ENCODE data around the gene PLAGL1.

PLAGL1 gene

DNA sequence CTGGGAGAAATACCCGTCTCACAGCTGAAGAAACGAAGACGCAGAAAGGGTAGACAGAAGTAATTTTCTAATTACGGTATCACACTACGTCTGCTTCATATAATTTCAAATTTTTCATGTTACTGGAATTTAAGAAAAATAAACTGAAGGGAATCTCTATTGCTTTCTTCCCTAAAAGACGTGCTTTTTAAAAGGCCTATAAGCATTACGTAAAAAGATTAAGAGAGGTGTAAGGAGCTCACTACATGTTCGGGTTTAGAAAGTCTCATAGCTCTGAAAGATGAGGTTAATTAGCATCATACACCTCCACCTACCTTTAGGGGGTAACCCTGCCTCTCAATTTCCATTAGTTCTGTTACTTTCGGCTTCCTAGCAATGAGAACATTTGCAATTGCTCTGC, 787 bp upstream of the PLAGL1 start:
- DNase-seq (ENCODE audit: low spot score) = no peak

GRCh38 chr6:144007478-144008119, 460 bp downstream of the PLAGL1 start:
- DNase-seq (ENCODE audit: low spot score) = no peak

GRCh38 chr6:144006736-144007477, 1.2 kb downstream of the PLAGL1 start:
- peak; percentile 52 for DNase-seq (ENCODE audit: low spot score)

DNA sequence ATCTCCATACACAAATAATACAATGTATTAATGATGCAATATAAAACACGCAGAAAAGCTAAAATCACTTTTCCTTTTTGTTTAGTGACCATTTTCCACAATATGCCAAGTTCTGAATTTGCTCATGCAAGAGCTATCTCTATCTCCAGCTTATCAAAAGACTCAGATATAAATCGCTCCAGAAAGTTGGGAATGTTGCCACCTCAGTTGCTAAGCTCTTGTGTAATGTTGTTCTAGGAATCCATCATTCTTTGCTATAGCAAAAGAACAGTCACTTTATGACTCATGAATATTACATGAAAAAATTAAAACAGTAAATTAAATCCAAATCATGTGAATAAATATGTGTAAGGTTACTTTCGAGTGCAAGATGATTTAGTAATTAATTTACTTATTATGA, 8.7 kb downstream of the PLAGL1 start:
- DNase-seq (ENCODE audit: low spot score) = peak; percentile 8

GRCh38 chr6:143998686-143999085, 9.4 kb downstream of the PLAGL1 start:
- no peak for DNase-seq (ENCODE audit: low spot score)

DNA sequence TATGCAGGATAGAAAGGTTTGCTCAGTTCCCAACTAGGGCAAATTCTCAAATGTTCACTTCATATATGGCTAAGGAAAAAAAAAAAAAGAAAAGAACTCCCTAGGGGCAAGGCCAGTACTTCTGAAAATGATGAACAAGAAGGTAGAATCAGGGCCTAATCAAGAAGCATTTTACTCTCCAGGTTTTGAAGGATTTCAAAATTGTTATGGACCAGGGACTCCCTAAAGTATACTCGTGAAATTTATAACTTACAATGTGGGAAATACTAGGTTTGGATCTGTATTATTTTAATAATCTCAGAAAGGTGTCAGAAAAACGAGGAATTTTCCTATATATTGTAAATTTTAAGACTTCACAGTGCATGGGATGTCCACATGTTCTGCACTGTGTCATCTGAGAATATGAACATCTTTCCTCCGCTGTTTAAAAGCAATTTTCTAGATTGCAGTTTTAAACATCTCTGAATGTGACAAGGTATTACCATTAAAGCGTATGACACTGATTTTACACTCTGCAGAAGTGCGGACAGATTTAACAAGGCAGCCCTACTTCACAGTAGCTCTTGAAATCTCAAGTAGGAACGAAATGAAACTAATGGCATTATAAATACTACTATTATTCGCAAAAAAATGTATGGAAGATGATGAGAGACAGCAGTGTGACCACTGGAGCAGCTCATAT, 14.0 kb downstream of the PLAGL1 start:
- DNase-seq (ENCODE audit: low spot score) = no peak

GRCh38 chr6:143992285-143992684, 15.8 kb downstream of the PLAGL1 start:
- no peak for DNase-seq (ENCODE audit: low spot score)

GRCh38 chr6:143986463-143987065, 21.5 kb downstream of the PLAGL1 start:
- DNase-seq (ENCODE audit: low spot score) = no peak

- no peak for DNase-seq (ENCODE audit: low spot score)
Measured at GRCh38 chr6:143984666-143985065, 23.4 kb downstream of the PLAGL1 start.

DNA sequence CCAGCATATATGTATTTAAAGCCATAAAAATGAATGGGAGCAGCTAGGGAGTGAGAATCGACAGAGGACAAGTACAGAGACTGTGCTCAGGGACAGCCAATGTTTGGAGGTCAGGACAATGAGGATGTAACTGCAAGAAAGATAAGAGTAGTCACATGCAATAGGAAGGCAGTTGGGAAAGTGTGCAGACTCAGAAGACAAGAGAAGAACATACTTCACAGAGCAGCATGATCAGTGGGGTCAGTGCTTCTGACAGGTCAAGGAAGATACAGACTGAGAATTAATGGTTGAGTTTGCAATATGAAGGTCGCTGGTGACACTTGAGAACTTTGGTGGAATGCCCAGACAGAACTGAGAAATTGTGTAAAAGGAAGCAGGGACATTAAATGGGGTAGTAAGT, 25.1 kb downstream of the PLAGL1 start:
- DNase-seq (ENCODE audit: low spot score) = no peak

- DNase-seq (ENCODE audit: low spot score) = no peak
Measured at GRCh38 chr6:143980921-143981320, 27.1 kb downstream of the PLAGL1 start.

DNA sequence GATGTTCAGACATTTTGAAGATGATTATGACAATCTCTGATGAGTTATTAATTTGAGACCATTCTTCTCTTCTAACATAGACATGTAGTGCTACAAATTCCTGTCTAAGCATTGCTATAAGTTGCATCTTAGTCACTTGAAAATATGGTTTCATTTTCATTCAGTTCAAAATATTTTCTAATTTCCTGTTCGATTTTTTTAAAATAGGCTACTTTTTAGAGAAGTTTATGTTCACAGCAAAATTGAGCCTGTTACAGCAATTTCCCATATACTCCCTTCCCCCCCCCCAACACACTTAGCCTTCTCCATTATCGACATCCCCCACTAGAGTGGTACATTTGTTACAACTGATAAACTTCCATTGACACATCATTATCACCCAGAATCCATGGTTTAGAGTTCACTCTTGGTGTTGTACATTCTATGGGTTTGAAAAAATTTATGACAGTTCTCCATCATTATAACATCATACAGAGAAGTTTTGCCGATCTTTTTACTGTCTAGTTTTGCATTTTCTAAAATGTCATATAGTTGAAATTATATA, 31.2 kb downstream of the PLAGL1 start:
- no peak for DNase-seq (ENCODE audit: low spot score)

DNA sequence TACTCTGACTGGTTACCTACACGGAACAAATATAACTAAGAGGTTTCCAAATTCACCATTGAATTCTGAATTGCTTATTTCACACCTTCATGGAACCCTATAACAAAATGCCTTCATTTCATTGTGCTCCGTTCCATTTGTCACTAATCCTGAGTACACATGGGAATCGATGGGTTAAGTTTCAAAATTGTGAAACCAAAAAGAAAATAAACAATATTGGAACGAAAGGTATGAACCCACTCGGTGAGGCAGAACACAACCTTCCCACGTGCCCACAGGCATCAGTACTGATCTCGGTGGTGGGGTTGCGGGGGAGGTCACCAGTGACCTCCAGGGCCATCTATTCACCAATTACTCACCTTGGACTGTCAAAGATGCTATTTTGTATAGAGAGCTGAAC, 34.0 kb downstream of the PLAGL1 start:
- no peak for DNase-seq (ENCODE audit: low spot score)

- DNase-seq (ENCODE audit: low spot score) = no peak
Measured at GRCh38 chr6:143973097-143973966, 34.7 kb downstream of the PLAGL1 start.

- DNase-seq (ENCODE audit: low spot score) = no peak
Measured at GRCh38 chr6:143971482-143972205, 36.4 kb downstream of the PLAGL1 start.

- DNase-seq (ENCODE audit: low spot score) = peak; percentile 37
Measured at GRCh38 chr6:143970456-143971218, 37.4 kb downstream of the PLAGL1 start.

- no peak for DNase-seq (ENCODE audit: low spot score)
Measured at GRCh38 chr6:143969077-143969476, 39.0 kb downstream of the PLAGL1 start.

DNA sequence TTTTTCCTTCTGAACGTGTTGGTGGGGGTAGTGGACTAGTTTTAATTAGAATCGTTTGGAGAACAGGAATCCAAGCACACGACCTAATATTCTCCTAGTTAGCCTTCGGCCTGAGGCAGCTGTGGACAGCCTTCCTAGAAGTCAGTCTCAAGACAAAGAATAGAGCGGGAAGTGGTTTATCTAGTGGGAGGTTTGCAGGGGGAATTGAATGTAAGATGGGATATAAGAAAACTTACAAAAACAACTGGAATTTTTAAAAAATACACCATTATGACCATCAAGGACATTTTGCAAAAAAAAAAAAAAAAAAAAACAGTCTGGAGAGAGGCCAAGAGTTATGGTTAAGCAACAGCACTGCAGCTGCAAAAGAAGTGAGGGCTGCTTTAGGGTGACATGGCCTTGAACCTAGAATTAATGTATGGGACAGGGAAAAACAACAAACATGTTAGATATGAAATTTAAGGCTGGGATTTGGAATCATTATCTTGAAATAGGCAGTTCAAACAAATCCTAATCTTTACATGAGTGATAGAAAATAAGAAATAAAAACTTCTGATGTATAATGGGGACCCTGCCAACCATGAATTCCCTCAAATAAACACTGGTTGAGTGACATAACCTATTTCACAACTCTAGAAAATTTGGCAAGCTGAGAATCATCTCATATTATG, 40.2 kb downstream of the PLAGL1 start:
- DNase-seq (ENCODE audit: low spot score) = peak; percentile 11

GRCh38 chr6:143966312-143966711, 41.7 kb downstream of the PLAGL1 start:
- no peak for DNase-seq (ENCODE audit: low spot score)
